ENCODE data around the gene UBTD1.

DNA sequence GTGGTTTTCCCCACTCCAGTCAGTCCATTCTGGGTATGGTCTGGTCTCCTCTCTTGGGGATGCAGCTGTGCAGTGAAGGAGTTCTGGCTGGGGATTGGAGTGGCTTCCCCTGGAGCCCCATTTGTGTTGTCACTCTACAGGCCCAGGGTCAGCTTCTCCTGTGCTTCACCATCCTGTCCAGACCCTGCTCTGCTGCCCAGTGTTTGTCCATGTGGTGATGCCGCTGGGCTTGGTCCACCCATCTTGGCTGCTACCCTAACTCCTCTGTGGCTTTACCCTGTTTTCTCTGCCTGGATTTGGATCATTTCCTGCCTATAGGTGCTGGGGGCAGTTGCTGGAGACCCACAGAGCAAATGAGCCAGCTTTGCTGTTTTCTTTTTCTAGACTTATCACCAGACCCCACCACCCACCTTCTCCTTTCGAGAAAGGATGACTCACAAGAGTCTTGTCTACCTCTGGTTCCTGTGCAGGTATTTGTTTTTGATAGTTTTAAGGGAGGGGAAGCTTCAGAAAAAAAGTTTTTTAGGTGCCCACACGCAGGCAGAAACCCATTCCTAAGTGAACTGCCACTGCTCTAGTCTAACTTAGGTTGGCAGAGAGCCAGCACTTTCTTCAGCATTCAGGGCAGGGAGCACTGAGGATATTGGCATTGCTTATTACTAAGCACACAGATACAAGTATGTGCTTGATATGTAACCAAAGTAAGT lies 44.2 kb upstream of the UBTD1 start:
- TF ChIP-seq, protein P1, sequence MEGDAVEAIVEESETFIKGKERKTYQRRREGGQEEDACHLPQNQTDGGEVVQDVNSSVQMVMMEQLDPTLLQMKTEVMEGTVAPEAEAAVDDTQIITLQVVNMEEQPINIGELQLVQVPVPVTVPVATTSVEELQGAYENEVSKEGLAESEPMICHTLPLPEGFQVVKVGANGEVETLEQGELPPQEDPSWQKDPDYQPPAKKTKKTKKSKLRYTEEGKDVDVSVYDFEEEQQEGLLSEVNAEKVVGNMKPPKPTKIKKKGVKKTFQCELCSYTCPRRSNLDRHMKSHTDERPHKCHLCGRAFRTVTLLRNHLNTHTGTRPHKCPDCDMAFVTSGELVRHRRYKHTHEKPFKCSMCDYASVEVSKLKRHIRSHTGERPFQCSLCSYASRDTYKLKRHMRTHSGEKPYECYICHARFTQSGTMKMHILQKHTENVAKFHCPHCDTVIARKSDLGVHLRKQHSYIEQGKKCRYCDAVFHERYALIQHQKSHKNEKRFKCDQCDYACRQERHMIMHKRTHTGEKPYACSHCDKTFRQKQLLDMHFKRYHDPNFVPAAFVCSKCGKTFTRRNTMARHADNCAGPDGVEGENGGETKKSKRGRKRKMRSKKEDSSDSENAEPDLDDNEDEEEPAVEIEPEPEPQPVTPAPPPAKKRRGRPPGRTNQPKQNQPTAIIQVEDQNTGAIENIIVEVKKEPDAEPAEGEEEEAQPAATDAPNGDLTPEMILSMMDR (optimal IDR thresholded peaks at IDR 0.05 in 1 of 3, IDR thresholded peaks at IDR 0.05 in 1 of 3, conservative IDR thresholded peaks at IDR 0.05 in 1 of 3; ENCODE audit: extremely low read depth in 1 of 3, insufficient read depth in 2 of 3, low read length in 3 of 3): no peak
- no peak for TF ChIP-seq EZH2 (IDR thresholded peaks at IDR 0.05; ENCODE audit: low read length)

All from keratinocyte (primary cell).